Adrenal gland (tissue), 19 donors: ENCODE results near the gene MAGEH1. TPM values are rescaled to one million over a fixed set of nuclear protein-coding genes. Genes with fewer than 3 reads are reported as not detected.
"Not testable (repeated sequence)": the region's sequence is repeated elsewhere in the genome, so short reads cannot be mapped to it uniquely, and the experiment has no call there.

ENCODE experiments used
- DNase-seq, 7 donors: peaks; one replicate each; pipeline ENCODE4 v3.0.0-alpha.2; 2019 to 2020
- H3K27ac ChIP-seq, 5 donors: fragments of 200-600 bp; sonication (generic) in 4 of 5; 1 replicate in 3 of 5; 2 replicates in 2 of 5; pipeline versions ENCODE4 v1.5.1 to v1.8.0; 2016 to 2020; ENCODE audit warnings: mild to moderate bottlenecking in 1 of 5
- H3K27me3 ChIP-seq: fragments of 200-600 bp; 2 replicates; pipeline ENCODE4 v1.8.0; 2021
- H3K36me3 ChIP-seq, 2 donors: fragments of 200-600 bp; replicated peaks in 1 of 2; 1 replicate in 1 of 2; 2 replicates in 1 of 2; pipeline versions ENCODE4 v1.5.1 to v1.8.0; 2018 to 2022
- H3K4me1 ChIP-seq, 2 donors: fragments of 200-600 bp; replicated peaks in 1 of 2; 1 replicate in 1 of 2; 2 replicates in 1 of 2; pipeline versions ENCODE4 v1.5.1 to v1.8.0; 2018 to 2021
- H3K4me3 ChIP-seq, 4 donors: fragments of 200-600 bp; sonication (generic) in 3 of 4; one replicate each; pipeline ENCODE4 v1.5.1; 2016 to 2018
- H3K9me3 ChIP-seq, 3 donors: fragments of 200-600 bp; sonication (generic) in 1 of 3; replicated peaks in 1 of 3; 1 replicate in 2 of 3; 2 replicates in 1 of 3; pipeline versions ENCODE4 v1.5.1 to v1.8.0; 2016 to 2021
- POLR2A ChIP-seq, 2 donors: fragments of 450-650 bp; IDR thresholded peaks; one replicate each; pipeline ENCODE4 v1.6.1; 2017; ENCODE audit warnings: antibody characterized with exemption in 2 of 2, mild to moderate bottlenecking in 2 of 2, moderate library complexity in 1 of 2
- WGBS, 4 donors: extraction: QIAGEN DNeasy Blood & Tissue Kit in 2 of 4; methylation state at CpG; one replicate each; pipeline versions ENCODE4 v1.1.5 to v1.1.7; 2013 to 2017; 5-methylcytosine and 5-hydroxymethylcytosine counted together
- intact Hi-C, 2 donors: fragments of 100-400 bp; cut with DNase I; formaldehyde crosslinking; loops; one replicate each; pipeline versions ENCODE4 v1.14.1 to v1.15.0; 2022 to 2023
- long read RNA-seq, 10 donors: library from polyadenylated mRNA in 3 of 10; unstranded in 2 of 10; stranded (forward) in 1 of 10; transcript quantifications; one replicate each; pipeline ENCODE4 v2.0.0 and lab custom pipeline, GENCODE V29; 2021 to 2026
- polyA plus RNA-seq, 3 donors: library from polyadenylated mRNA; stranded (reverse); fragments of 200-250 nt in 2 of 3; fragments of 350-450 nt in 1 of 3; fragmentation: Illumina TruSeq in 1 of 3; extraction: RNeasy Lipid Tissue Mini Kit (QIAGEN cat#74804) in 1 of 3; gene quantifications; one replicate each; pipeline ENCODE4 v1.2.3, GENCODE V29; 2013 to 2014
- total RNA-seq, 9 donors: library from RNA; depleted of rRNA in 4 of 9; stranded (reverse); fragments of >200 nt in 4 of 9; fragments of 120-200 nt in 1 of 9; fragmentation: NEBNext Ultra II Directional in 1 of 9; extraction: Animal tissue kit (Norgen Biotek cat#: 25700) in 1 of 9; gene quantifications; one replicate each; pipeline versions ENCODE4 v1.1.0 to v1.2.4, GENCODE V29; 2013 to 2023
- TF ChIP-seq, protein P1 (sequence below), 6 experiments: fragments of 450-650 bp in 4 of 6; fragments of 200-600 bp in 2 of 6; sonication (generic) in 1 of 6; IDR thresholded peaks; 1 replicate in 5 of 6; 2 replicates in 1 of 6; pipeline versions ENCODE4 v1.5.1 to v1.8.0; 2016 to 2021; ENCODE audit warnings: antibody characterized with exemption in 6 of 6, mild to moderate bottlenecking in 2 of 6, moderate library complexity in 1 of 6
- donor health status: healthy with polysubstance abuse.
- donor health status: Bipolar disorder and iron deficiency.
- donor health status: DM: yes; HTN: yes; CAD: no.
- donor health status: DM: no; HTN: no; CAD: no.
- donor health status: DM: no; HTN: no; CAD: no.
- donor health status: DM: yes; HTN: yes; CAD: no.

The MAGEH1 gene, protein sequence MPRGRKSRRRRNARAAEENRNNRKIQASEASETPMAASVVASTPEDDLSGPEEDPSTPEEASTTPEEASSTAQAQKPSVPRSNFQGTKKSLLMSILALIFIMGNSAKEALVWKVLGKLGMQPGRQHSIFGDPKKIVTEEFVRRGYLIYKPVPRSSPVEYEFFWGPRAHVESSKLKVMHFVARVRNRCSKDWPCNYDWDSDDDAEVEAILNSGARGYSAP
- total RNA-seq = 100 to 1,000 TPM in 1 of 9 donors, 10 to 100 TPM in 8; 16.8 to 193 (median 28.6) TPM
- polyA plus RNA-seq = 10 to 100 TPM in 2 of 3 donors, 1 to 10 TPM in 1; 8.4 to 32.3 (median 15.7) TPM
- long read RNA-seq, donor 1, transcript MAGEH1-201 (1 exons, 1,462 nt) = major isoform, 207 of 207 reads
- long read RNA-seq, donor 1, partial matches to known transcripts = 0 of 207 reads
- long read RNA-seq, donor 1, other reads (novel, unspliced or antisense) = 0 of 207 reads
- long read RNA-seq, donor 2, transcript MAGEH1-201 (1 exons, 1,462 nt) = major isoform, 147 of 147 reads
- long read RNA-seq, donor 2, partial matches to known transcripts = 0 of 147 reads
- long read RNA-seq, donor 2, other reads (novel, unspliced or antisense) = 0 of 147 reads
- long read RNA-seq, donor 3, transcript MAGEH1-201 (1 exons, 1,462 nt) = major isoform, 153 of 153 reads
- long read RNA-seq, donor 3, partial matches to known transcripts = 0 of 153 reads
- long read RNA-seq, donor 3, other reads (novel, unspliced or antisense) = 0 of 153 reads
- long read RNA-seq, donor 4, transcript MAGEH1-201 (1 exons, 1,462 nt) = major isoform, 20 of 20 reads
- long read RNA-seq, donor 4, partial matches to known transcripts = 0 of 20 reads
- long read RNA-seq, donor 4, other reads (novel, unspliced or antisense) = 0 of 20 reads
- long read RNA-seq, donor 5, transcript MAGEH1-201 (1 exons, 1,462 nt) = major isoform, 25 of 25 reads
- long read RNA-seq, donor 5, partial matches to known transcripts = 0 of 25 reads
- long read RNA-seq, donor 5, other reads (novel, unspliced or antisense) = 0 of 25 reads
- long read RNA-seq, donor 6, transcript MAGEH1-201 (1 exons, 1,462 nt) = major isoform, 22 of 22 reads
- long read RNA-seq, donor 6, partial matches to known transcripts = 0 of 22 reads
- long read RNA-seq, donor 6, other reads (novel, unspliced or antisense) = 0 of 22 reads
- long read RNA-seq, donor 7, transcript MAGEH1-201 (1 exons, 1,462 nt) = major isoform, 115 of 115 reads
- long read RNA-seq, donor 7, partial matches to known transcripts = 0 of 115 reads
- long read RNA-seq, donor 7, other reads (novel, unspliced or antisense) = 0 of 115 reads
- long read RNA-seq, donor 8, transcript MAGEH1-201 (1 exons, 1,462 nt) = major isoform, 252 of 252 reads
- long read RNA-seq, donor 8, partial matches to known transcripts = 0 of 252 reads
- long read RNA-seq, donor 8, other reads (novel, unspliced or antisense) = 0 of 252 reads
- long read RNA-seq, donor 9, transcript MAGEH1-201 (1 exons, 1,462 nt) = major isoform, 159 of 159 reads
- long read RNA-seq, donor 9, partial matches to known transcripts = 0 of 159 reads
- long read RNA-seq, donor 9, other reads (novel, unspliced or antisense) = 0 of 159 reads
- long read RNA-seq, donor 10, transcript MAGEH1-201 (1 exons, 1,462 nt) = major isoform, 94 of 94 reads
- long read RNA-seq, donor 10, partial matches to known transcripts = 0 of 94 reads
- long read RNA-seq, donor 10, other reads (novel, unspliced or antisense) = 0 of 94 reads

DNA sequence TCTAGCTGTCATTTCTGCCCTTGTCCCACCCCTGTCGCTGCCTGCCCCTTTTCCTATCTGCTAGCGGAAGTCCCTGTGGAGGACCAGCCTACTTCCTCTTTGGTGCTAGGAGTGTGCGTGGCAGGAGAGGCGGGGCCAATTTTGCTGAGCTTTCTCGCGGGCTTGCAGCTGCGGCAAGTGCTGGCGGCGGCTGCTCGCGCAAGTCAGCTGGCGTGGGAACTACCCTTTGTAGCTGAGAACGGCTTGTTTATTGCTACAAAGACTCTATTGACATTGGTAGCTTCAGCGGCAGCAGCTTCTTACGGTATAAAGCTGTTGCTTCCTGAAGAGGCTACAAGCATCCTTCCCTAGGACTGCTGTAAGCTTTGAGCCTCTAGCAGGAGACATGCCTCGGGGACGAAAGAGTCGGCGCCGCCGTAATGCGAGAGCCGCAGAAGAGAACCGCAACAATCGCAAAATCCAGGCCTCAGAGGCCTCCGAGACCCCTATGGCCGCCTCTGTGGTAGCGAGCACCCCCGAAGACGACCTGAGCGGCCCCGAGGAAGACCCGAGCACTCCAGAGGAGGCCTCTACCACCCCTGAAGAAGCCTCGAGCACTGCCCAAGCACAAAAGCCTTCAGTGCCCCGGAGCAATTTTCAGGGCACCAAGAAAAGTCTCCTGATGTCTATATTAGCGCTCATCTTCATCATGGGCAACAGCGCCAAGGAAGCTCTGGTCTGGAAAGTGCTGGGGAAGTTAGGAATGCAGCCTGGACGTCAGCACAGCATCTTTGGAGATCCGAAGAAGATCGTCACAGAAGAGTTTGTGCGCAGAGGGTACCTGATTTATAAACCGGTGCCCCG lies at the start of gene MAGEH1:
MAGEH1 (plus strand) TSS at position 138 of the 843 bp plus-strand sequence; CDS start at position 386, 248 bp downstream.
- peak within 1 kb of the TSS in 4 of 5 donors; percentile 10 to 85 (median 60) for H3K27ac ChIP-seq
- peak within 1 kb of the TSS; percentile 26 to 70 (median 50) for H3K4me3 ChIP-seq
- TF ChIP-seq POLR2A (IDR thresholded peaks at IDR 0.05) = peak; percentile 40 to 69
- TF ChIP-seq, protein P1, sequence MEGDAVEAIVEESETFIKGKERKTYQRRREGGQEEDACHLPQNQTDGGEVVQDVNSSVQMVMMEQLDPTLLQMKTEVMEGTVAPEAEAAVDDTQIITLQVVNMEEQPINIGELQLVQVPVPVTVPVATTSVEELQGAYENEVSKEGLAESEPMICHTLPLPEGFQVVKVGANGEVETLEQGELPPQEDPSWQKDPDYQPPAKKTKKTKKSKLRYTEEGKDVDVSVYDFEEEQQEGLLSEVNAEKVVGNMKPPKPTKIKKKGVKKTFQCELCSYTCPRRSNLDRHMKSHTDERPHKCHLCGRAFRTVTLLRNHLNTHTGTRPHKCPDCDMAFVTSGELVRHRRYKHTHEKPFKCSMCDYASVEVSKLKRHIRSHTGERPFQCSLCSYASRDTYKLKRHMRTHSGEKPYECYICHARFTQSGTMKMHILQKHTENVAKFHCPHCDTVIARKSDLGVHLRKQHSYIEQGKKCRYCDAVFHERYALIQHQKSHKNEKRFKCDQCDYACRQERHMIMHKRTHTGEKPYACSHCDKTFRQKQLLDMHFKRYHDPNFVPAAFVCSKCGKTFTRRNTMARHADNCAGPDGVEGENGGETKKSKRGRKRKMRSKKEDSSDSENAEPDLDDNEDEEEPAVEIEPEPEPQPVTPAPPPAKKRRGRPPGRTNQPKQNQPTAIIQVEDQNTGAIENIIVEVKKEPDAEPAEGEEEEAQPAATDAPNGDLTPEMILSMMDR (IDR thresholded peaks at IDR 0.05) = no peak
- no peaks in the 10 kb centered on the region for H3K4me1 ChIP-seq
- no peaks in the 10 kb centered on the region for H3K36me3 ChIP-seq
- H3K9me3 ChIP-seq = no peaks in the 10 kb centered on the region
- H3K27me3 ChIP-seq = no peaks in the 10 kb centered on the region
- intact Hi-C loops = no loop called here
- DNase-seq = peak; percentile 69 to 92 (median 83)
- WGBS, 4 donors = 0 to 35% (median 17%) methylated on average over 10 to 43 of the region's 43 CpGs

DNA sequence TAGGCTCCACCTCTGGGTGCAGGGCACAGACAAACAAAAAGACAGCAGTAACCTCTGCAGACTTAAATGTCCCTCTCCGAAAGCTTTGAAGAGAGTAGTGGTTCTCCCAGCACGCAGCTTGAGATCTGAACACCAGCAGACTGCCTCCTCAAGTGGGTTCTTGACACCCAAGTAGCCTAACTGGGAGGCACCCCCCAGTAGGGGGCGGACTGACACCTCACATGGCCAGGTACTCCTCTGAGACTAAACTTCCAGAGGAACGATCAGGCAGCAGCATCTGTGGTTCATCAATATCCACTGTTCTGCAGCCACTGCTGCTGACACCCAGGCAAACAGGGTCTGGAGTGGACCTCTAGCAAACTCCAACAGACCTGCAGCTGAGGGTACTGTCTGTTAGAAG lies 24.8 kb upstream of the MAGEH1 start:
- H3K4me3 ChIP-seq, H3K27ac ChIP-seq, H3K36me3 ChIP-seq, DNase-seq, H3K9me3 ChIP-seq, H3K4me1 ChIP-seq, intact Hi-C loops: not testable (repeated sequence)
- peaks cover 19% of the 10 kb centered on the region for H3K27me3 ChIP-seq
- WGBS, 4 donors = 46 to 100% (median 69%) methylated on average over 1 to 4 of the region's 4 CpGs

DNA sequence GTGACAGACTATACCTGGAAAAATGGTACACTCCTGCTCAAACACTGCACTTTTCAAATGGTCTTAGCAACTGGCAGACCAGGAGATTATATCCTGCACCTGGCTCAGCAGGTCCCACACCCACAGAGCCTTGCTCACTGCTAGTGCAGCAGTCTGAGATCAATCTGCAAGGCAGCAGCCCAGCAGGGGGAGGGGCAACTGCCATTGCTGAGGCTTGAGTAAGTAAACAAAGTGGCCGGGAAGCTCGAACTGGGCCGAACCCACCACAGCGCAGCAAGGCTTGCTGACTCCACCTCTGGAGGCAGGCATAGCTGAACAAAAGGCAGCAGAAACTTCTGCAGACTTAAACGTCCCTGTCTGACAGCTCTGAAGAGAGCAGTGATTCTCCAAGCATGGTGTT lies 8.5 kb upstream of the MAGEH1 start:
- H3K4me1 ChIP-seq, H3K9me3 ChIP-seq, DNase-seq, intact Hi-C loops, H3K27ac ChIP-seq, H3K36me3 ChIP-seq, H3K4me3 ChIP-seq: not testable (repeated sequence)
- WGBS, 4 donors = 69 to 82% (median 75%) methylated on average over 3 to 5 of the region's 5 CpGs
- peaks cover 29% of the 10 kb centered on the region for H3K27me3 ChIP-seq

DNA sequence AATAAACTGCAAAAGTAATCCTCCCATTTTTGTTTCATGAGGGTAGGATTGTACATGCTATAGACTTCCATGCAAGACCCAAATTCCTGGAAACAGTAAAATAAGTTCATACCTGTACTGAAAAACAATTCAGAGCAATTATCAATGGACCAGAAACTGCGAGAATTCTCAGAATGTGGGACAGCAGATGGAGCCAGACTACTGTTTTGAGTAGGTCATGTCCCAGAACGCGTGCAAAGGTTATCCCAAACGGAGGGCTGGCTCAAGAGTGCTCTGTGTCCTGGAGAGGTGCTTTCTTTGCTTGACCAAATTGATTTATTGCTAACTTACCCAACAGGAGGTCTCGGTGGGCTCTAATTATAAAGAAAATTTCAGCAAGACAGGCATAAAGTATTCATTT lies 1.7 kb upstream of the MAGEH1 start:
- TF ChIP-seq, protein P1 (IDR thresholded peaks at IDR 0.05) = peak in 1 of 6 experiments; percentile 18
- TF ChIP-seq POLR2A (IDR thresholded peaks at IDR 0.05) = no peak
- Histone ChIP-seq H3K27me3 (peaks cover 4% of the 10 kb centered on the region), H3K9me3 (no peaks in the 10 kb centered on the region), H3K4me3 (no peak overlapping the region), H3K36me3 (no peaks in the 10 kb centered on the region), H3K4me1 (no peaks in the 10 kb centered on the region), H3K27ac (no peak overlapping the region)
- intact Hi-C loops = no loop called here
- 11 to 30% (median 22%) methylated on average over 5 of the region's 5 CpGs for WGBS, 4 donors
- DNase-seq = peak in 4 of 7 donors; percentile 17 to 50 (median 22)
